Esophagus muscularis mucosa (tissue), 3 donors: Measurements from ENCODE around the gene ADK.

Source experiments
- POLR2A ChIP-seq: fragments of 450-650 bp; IDR thresholded peaks from one replicate; pipeline ENCODE4 v1.6.1; 2017; ENCODE audit warnings: antibody characterized with exemption, moderate library complexity, mild to moderate bottlenecking, low read depth
- TF ChIP-seq, protein P1 (sequence below), 3 experiments: fragments of 200-600 bp in 2 of 3; fragments of 450-650 bp in 1 of 3; sonication (generic) in 2 of 3; IDR thresholded peaks; one replicate each; pipeline ENCODE4 v1.5.1; 2017 to 2019; ENCODE audit warnings: antibody characterized with exemption in 3 of 3, mild to moderate bottlenecking in 2 of 3, moderate library complexity in 1 of 3

DNA sequence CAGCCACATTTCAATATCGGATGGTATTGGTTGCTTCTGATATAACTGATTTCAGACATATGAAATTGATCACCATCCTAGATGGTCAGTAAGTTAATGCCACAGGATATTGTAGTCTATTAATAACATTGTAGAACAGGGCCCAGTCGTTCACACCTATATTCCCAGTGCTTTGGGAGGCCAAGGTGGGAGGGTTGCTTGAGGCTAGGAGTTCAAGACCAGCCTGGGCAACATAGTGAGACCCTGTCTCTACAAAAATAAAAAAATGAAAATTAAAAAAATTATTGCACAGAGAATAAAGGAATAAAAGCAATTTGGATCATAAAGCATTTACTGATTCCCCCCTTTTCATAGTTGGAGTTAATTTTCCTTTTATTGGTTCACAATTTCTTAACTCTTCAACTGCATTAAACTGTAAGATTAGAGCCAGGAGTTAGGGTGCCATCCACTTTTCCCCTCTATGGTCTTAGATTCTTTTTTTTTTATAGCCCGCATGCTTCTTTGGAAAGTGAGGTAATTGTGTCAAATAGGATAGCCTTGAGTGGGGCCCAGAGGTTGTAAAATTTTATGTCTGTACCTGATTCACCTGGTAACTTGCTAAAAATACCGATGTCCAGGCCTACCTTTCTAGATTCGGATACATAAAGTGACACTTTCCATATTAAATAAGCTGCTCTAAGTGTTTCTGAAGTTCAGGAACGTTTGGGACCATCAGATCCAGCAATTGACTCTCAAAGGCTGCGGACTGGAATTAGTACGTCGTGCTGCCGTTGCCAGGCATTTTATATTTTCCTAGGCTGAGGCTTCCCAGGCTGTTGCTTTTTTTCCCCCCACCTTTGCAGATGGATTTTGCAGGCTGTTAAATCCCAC, 24.7 kb downstream of the ADK start:
- TF ChIP-seq, protein P1, sequence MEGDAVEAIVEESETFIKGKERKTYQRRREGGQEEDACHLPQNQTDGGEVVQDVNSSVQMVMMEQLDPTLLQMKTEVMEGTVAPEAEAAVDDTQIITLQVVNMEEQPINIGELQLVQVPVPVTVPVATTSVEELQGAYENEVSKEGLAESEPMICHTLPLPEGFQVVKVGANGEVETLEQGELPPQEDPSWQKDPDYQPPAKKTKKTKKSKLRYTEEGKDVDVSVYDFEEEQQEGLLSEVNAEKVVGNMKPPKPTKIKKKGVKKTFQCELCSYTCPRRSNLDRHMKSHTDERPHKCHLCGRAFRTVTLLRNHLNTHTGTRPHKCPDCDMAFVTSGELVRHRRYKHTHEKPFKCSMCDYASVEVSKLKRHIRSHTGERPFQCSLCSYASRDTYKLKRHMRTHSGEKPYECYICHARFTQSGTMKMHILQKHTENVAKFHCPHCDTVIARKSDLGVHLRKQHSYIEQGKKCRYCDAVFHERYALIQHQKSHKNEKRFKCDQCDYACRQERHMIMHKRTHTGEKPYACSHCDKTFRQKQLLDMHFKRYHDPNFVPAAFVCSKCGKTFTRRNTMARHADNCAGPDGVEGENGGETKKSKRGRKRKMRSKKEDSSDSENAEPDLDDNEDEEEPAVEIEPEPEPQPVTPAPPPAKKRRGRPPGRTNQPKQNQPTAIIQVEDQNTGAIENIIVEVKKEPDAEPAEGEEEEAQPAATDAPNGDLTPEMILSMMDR (IDR thresholded peaks at IDR 0.05): no peak
- no peak for TF ChIP-seq POLR2A
